NCI-H2081 (cell line): Measurements from ENCODE around the gene AIF1.

Experiments
- DNase-seq, 2 experiments: peaks; one replicate each; lab custom pipeline; 2025; lab: John Stamatoyannopoulos, UW

The AIF1 gene

GRCh38 chr6:31614684-31615578 lies at the start of gene AIF1:
Gene AIF1 (plus strand): TSS chr6:31615234. CDS start chr6:31615330, 96 bp downstream.
- DNase-seq, result no peak

GRCh38 chr6:31567531-31568370 lies 47.3 kb upstream of the AIF1 start:
- DNase-seq, result no peak

GRCh38 chr6:31568537-31568961 lies 46.5 kb upstream of the AIF1 start:
- no peak for DNase-seq

- DNase-seq, result no peak
Measured at GRCh38 chr6:31569861-31570536, 45.0 kb upstream of the AIF1 start.

GRCh38 chr6:31572041-31572911 lies 42.8 kb upstream of the AIF1 start, which contains the start of gene LTA:
Gene LTA (plus strand): TSS chr6:31572289. CDS start chr6:31572743, 454 bp downstream.
- DNase-seq, result no peak

- no peak for DNase-seq
Measured at GRCh38 chr6:31573239-31574105, 41.6 kb upstream of the AIF1 start.

GRCh38 chr6:31574106-31575061 lies 40.6 kb upstream of the AIF1 start:
- DNase-seq, result no peak

- no peak for DNase-seq
Measured at GRCh38 chr6:31575335-31575901, 39.6 kb upstream of the AIF1 start, which contains the start of gene TNF. Gene TNF (plus strand): TSS chr6:31575565. CDS start chr6:31575742, 177 bp downstream.

GRCh38 chr6:31575952-31576685 lies 38.9 kb upstream of the AIF1 start:
- DNase-seq, result no peak

- no peak for DNase-seq
Measured at GRCh38 chr6:31576897-31577578, 38.0 kb upstream of the AIF1 start.

- no peak for DNase-seq
Measured at GRCh38 chr6:31577579-31577966, 37.5 kb upstream of the AIF1 start.

GRCh38 chr6:31578184-31579118 lies 36.6 kb upstream of the AIF1 start:
- DNase-seq, result no peak

- DNase-seq, result no peak
Measured at GRCh38 chr6:31579119-31579505, 35.9 kb upstream of the AIF1 start.

GRCh38 chr6:31579546-31580437 lies 35.2 kb upstream of the AIF1 start:
- DNase-seq, result no peak

GRCh38 chr6:31580438-31580740 lies 34.6 kb upstream of the AIF1 start:
- DNase-seq, result no peak
